Measurements from ENCODE around the gene ARV1.

- TF ChIP-seq CTCF (IDR thresholded peaks at IDR 0.05 in 8 of 11, conservative IDR thresholded peaks at IDR 0.05 in 3 of 11) (no peak), POLR2A (IDR thresholded peaks at IDR 0.05) (no peak)
These were observed 70.5 kb downstream of the ARV1 start for GRCh38 chr1:231049121-231049979.
